Common myeloid progenitor, CD34-positive (primary cell): ENCODE data around the gene RPL5.

Experiments
- CTCF ChIA-PET: fragments of 350-600 bp; sonication (Branson Sonifier 250); formaldehyde crosslinking; loops from one replicate; lab custom pipeline; 2021; ENCODE audit warnings: antibody characterized with exemption; lab: Charles Lee
- POLR2A ChIA-PET: fragments of 350-600 bp; sonication (Branson Sonifier 250); formaldehyde crosslinking; loops from one replicate; lab custom pipeline; 2021; ENCODE audit warnings: antibody characterized with exemption; lab: Charles Lee
- DNase-seq, 3 donors: peaks; one replicate each; pipeline versions ENCODE4 v3.0.0 to v3.0.0-alpha.2; 2013
- H3K27ac ChIP-seq, 2 experiments: 1 replicate in 1 of 2; 2 replicates in 1 of 2; pipeline ENCODE4 v1.7.0; 2013; ENCODE audit warnings: inconsistent platforms in 2 of 2, low read length in 2 of 2, mild to moderate bottlenecking in 2 of 2, low read depth in 1 of 2, moderate library complexity in 1 of 2; ENCODE audit not compliant: severe bottlenecking in 2 of 2, insufficient read depth in 1 of 2, poor library complexity in 1 of 2
- H3K27me3 ChIP-seq, 5 experiments: replicated peaks in 2 of 5; 1 replicate in 3 of 5; 2 replicates in 2 of 5; pipeline versions ENCODE4 v1.6.1 to v1.7.0; 2013; ENCODE audit warnings: low read length in 4 of 5, mild to moderate bottlenecking in 2 of 5, moderate library complexity in 2 of 5, inconsistent platforms in 1 of 5; ENCODE audit not compliant: insufficient read depth in 5 of 5, control insufficient read depth in 4 of 5
- H3K36me3 ChIP-seq, 4 experiments: 1 replicate in 2 of 4; 2 replicates in 2 of 4; pipeline versions ENCODE4 v1.6.1 to v1.7.0; 2013; ENCODE audit warnings: low read length in 3 of 4, control low read depth in 1 of 4, mild to moderate bottlenecking in 1 of 4; ENCODE audit not compliant: control insufficient read depth in 4 of 4, insufficient read depth in 4 of 4
- H3K4me1 ChIP-seq, 4 experiments: 1 replicate in 3 of 4; 2 replicates in 1 of 4; pipeline versions ENCODE4 v1.6.1 to v1.7.1; 2013; ENCODE audit warnings: low read length in 3 of 4, mild to moderate bottlenecking in 3 of 4, control low read depth in 1 of 4, inconsistent platforms in 1 of 4, moderate library complexity in 1 of 4; ENCODE audit not compliant: control insufficient read depth in 4 of 4, insufficient read depth in 4 of 4; ENCODE audit errors: control extremely low read depth in 1 of 4
- H3K4me3 ChIP-seq, 7 experiments: 1 replicate in 4 of 7; 2 replicates in 3 of 7; pipeline versions ENCODE4 v1.5.1 to v1.7.0; 2013; ENCODE audit warnings: mild to moderate bottlenecking in 7 of 7, low read length in 6 of 7, moderate library complexity in 6 of 7, inconsistent platforms in 2 of 7, low read depth in 2 of 7, control low read depth in 1 of 7; ENCODE audit not compliant: insufficient read depth in 4 of 7, control insufficient read depth in 1 of 7; ENCODE audit errors: extremely low read depth in 1 of 7
- H3K9me3 ChIP-seq, 5 experiments: 1 replicate in 4 of 5; 2 replicates in 1 of 5; pipeline versions ENCODE4 v1.6.1 to v1.7.1; 2013; ENCODE audit warnings: low read length in 4 of 5, mild to moderate bottlenecking in 2 of 5, inconsistent platforms in 1 of 5, low read depth in 1 of 5, moderate library complexity in 1 of 5; ENCODE audit not compliant: control insufficient read depth in 4 of 5, insufficient read depth in 2 of 5; ENCODE audit errors: control extremely low read depth in 1 of 5
- WGBS: methylation state at CpG from one replicate; pipeline ENCODE4 v1.1.5; 2013; ENCODE audit not compliant: insufficient coverage; 5-methylcytosine and 5-hydroxymethylcytosine counted together

The RPL5 gene

DNA sequence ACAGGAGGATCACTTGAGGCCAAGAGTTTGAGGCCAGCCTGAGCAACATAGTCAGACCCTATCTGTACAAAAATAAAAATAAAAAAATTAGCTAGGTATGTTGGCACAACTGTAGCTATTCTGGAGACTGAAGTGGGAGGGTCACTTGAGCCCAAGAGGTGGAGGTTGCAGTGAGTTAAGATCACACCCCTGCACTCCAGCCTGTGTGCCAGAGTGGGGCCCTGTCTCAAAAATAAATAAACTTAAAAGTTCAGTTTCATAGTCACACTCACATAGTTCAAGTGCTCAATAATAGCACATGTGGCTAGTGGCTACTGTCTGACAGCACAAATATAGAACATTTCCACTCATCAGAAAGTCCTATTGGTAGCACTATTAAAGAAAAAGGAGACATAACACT, 41.8 kb upstream of the RPL5 start:
- peaks cover 0 to 8% (median 5%) of the 10 kb centered on the region in 4 experiments for H3K4me1 ChIP-seq
- no peak for DNase-seq
- no peak overlapping the region for H3K27ac ChIP-seq
- no peaks in the 10 kb centered on the region for H3K36me3 ChIP-seq
- no peak overlapping the region for H3K4me3 ChIP-seq
- ChIA-PET CTCF (interaction anchor here (0.7 to 4.0 kb wide), 4 partner anchors 9 to 41 kb away, joined by 3 to 22 read pairs (median 3); no protein-coding TSS in a partner anchor), POLR2A (no interaction called here)
- H3K27me3 ChIP-seq = peaks cover 3 to 27% (median 10%) of the 10 kb centered on the region in 5 experiments
- peaks cover 0 to 2% (median 0%) of the 10 kb centered on the region in 5 experiments for H3K9me3 ChIP-seq

DNA sequence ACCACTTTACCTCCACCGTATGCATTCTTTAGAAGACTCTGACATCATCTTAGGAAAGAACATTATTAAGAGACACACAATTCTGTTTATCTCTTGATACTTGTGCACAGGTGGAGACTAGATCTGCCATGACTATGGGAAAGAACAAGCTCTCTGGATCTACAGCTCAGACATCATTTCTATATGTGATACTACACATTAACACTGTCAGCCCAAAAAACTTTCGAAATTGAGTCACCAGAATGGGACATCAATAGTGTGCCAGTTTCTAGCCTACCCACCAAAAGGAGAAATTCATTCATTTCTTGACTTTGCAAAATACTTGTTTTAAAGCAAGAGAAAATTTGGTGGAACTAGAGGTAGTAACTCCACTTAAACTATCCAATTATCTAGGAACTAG, 41.0 kb upstream of the RPL5 start:
- POLR2A ChIA-PET = interaction anchor here (0.6 kb wide), 1 partner anchor 18 kb away, joined by 3 read pairs; no protein-coding TSS in a partner anchor
- DNase-seq = no peak
- no peak overlapping the region for H3K27ac ChIP-seq
- no peaks in the 10 kb centered on the region for H3K36me3 ChIP-seq
- H3K9me3 ChIP-seq = peaks cover 0 to 2% (median 0%) of the 10 kb centered on the region in 5 experiments
- peaks cover 0 to under 1% (median 0%) of the 10 kb centered on the region in 4 experiments for H3K4me1 ChIP-seq
- CTCF ChIA-PET = interaction anchor here (1.0 to 4.0 kb wide), 3 partner anchors 27 to 42 kb away, joined by 3 to 22 read pairs (median 5); no protein-coding TSS in a partner anchor
- H3K4me3 ChIP-seq = no peak overlapping the region
- 100% methylated on average over 2 of the region's 2 CpGs for WGBS
- H3K27me3 ChIP-seq = peaks cover 3 to 25% (median 10%) of the 10 kb centered on the region in 5 experiments

DNA sequence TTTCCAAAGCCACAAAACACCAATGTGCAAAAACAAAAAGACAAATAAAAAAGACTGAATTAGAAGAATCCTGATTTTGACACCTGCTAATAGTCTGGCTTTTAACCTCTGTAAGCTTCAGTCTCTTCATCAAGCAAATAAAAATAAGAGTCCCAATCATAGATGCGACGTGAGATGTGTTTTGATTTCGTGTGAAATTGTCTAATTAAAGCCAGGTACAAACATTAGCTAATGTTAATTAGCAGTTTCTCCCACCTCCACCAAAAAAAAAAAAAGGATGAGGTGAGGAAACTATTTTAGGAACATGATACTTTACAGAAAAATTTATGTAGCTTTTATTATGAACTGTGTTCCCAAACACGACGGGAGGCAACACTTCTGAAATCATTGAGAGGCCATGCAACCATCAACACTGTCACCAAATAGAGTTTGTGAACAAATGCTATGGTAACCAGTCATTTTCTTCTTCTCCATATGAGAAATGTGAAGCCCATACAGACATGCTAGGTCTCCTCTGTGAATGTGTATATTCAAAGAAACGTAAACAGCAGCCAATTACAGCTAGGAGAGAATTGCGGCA, 40.3 kb upstream of the RPL5 start:
- CTCF ChIA-PET = interaction anchor here (0.6 to 4.0 kb wide), 3 partner anchors 9 to 43 kb away, joined by 3 to 22 read pairs (median 5); no protein-coding TSS in a partner anchor
- Histone ChIP-seq H3K27me3 (peaks cover 3 to 22% (median 10%) of the 10 kb centered on the region in 5 experiments), H3K27ac (no peak overlapping the region), H3K36me3 (no peaks in the 10 kb centered on the region), H3K4me3 (no peak overlapping the region), H3K4me1 (no peaks in the 10 kb centered on the region), H3K9me3 (peaks cover 0 to 2% (median 0%) of the 10 kb centered on the region in 5 experiments)
- 86% methylated on average over 4 of the region's 7 CpGs for WGBS
- POLR2A ChIA-PET = interaction anchor here (0.6 kb wide), 1 partner anchor 18 kb away, joined by 3 read pairs; no protein-coding TSS in a partner anchor
- no peak for DNase-seq

DNA sequence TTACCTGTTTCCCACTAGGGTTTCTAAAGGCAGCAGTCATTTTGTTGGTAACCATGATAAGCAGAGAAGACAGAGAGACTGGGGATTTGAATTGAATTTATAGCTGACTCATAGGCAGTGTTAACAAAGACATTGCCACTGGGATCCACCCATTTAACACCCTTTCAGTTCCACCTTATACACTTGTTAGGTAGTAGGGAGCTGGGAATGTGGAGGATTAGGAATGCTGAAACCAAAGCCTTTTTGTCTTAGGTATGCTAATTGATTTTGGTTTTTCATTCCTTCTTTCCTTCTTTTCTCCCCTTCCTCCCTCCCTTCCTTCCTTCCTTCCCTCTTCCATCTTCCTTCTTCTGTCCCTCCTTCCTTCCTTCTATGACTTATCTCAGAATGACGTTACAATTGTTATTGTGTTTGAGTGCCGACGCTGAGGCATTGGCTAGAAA, 39.5 kb upstream of the RPL5 start:
- CTCF ChIA-PET = interaction anchor here (1.6 kb wide), 1 partner anchor 36 kb away, joined by 4 read pairs; no protein-coding TSS in a partner anchor
- no peaks in the 10 kb centered on the region for H3K36me3 ChIP-seq
- WGBS = no CpG with 5 or more reads among the region's 3 CpGs
- DNase-seq = peak in 1 of 3 donors; percentile 17
- POLR2A ChIA-PET = no interaction called here
- no peaks in the 10 kb centered on the region for H3K4me1 ChIP-seq
- peaks cover 0 to 18% (median 6%) of the 10 kb centered on the region in 5 experiments for H3K27me3 ChIP-seq
- no peak overlapping the region for H3K4me3 ChIP-seq
- H3K27ac ChIP-seq = no peak overlapping the region
- H3K9me3 ChIP-seq = peaks cover 0 to 2% (median 0%) of the 10 kb centered on the region in 5 experiments

DNA sequence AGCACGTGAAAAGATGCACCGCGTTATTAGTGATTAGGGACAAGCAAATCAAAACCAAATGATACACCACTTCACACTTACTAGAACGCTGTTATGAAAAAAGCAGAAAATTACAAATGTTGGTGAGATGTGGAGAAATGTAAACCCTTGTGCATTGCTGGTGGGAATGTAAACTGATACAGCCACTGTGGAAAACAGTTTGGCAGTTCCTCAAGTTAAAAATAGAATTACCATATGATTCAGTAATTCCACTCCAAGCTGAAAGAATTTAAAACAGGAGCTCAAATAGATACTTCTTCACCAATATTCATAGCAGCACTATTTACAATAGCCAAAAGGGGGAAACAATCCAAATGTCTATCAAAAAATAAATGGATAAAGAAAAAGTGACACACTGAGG, 36.7 kb upstream of the RPL5 start:
- Histone ChIP-seq H3K4me1 (no peaks in the 10 kb centered on the region), H3K9me3 (peaks cover 0 to 2% (median 0%) of the 10 kb centered on the region in 5 experiments), H3K36me3 (no peaks in the 10 kb centered on the region), H3K27ac (no peak overlapping the region), H3K4me3 (no peak overlapping the region), H3K27me3 (peaks cover 0 to 12% (median 4%) of the 10 kb centered on the region in 5 experiments)
- no peak for DNase-seq
- ChIA-PET CTCF (interaction anchor here (1.0 kb wide), 1 partner anchor 10 kb away, joined by 3 read pairs; the partner anchor contains the start of gene EVI5), POLR2A (no interaction called here)
- WGBS = no CpG with 5 or more reads among the region's 4 CpGs

DNA sequence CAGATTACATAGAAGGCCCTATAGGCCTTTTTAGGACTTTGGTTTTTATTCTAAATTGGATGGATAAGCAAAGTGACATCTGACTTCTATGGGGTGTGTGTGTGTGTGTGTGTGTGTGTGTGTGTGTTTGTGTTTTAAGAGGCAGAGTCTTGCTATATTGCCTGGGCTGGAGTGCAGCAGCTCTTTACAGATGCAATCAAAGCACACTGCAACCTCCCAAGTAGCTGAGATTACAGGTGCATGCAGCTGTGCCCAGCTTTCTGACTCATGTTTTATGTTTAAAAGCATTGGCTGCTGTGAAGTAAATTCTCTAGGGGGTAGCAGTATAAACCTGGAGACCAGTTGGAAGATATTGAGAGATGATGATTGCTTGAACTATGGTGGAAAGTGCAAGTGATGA, 34.5 kb upstream of the RPL5 start:
- DNase-seq = no peak
- Histone ChIP-seq H3K27ac (no peak overlapping the region), H3K4me3 (no peak overlapping the region), H3K4me1 (no peaks in the 10 kb centered on the region), H3K27me3 (peaks cover 0 to 5% (median 4%) of the 10 kb centered on the region in 5 experiments), H3K36me3 (no peaks in the 10 kb centered on the region), H3K9me3 (peaks cover 0 to 2% (median 0%) of the 10 kb centered on the region in 5 experiments)
- POLR2A ChIA-PET = no interaction called here
- CTCF ChIA-PET = no interaction called here

DNA sequence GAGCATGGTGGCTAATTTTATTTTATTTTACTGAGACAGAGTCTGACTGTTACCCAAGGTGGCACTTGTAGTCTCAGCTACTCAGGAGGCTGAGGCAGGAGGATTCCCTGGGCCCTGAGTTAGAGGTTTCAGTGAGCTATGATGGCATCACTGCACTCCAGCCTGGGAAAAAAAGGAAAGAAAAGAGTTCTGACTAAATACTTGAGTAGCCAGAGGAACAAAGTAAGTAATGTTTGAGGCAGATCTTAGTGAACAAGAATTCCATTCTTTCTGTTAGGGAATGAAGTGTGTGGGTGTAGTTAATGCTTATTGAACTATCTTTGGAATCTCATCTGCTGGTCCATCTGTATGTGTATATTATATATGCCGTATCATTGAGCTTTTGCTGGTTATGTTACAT, 33.9 kb upstream of the RPL5 start:
- POLR2A ChIA-PET = no interaction called here

More for the DNA sequence above, 33.9 kb upstream of the RPL5 start:
- H3K27ac ChIP-seq = no peak overlapping the region
- no peak for DNase-seq
- H3K4me1 ChIP-seq = no peaks in the 10 kb centered on the region
- H3K4me3 ChIP-seq = no peak overlapping the region
- CTCF ChIA-PET = interaction anchor here (1.0 to 1.1 kb wide), 2 partner anchors 20 to 34 kb away, joined by 3 to 4 read pairs; partner anchors contain the start of gene RPL5
- peaks cover 0 to 2% (median 0%) of the 10 kb centered on the region in 5 experiments for H3K9me3 ChIP-seq
- H3K27me3 ChIP-seq = peaks cover 0 to 5% (median 0%) of the 10 kb centered on the region in 5 experiments
- no CpG with 5 or more reads among the region's 1 CpG for WGBS
- no peaks in the 10 kb centered on the region for H3K36me3 ChIP-seq
